ENCODE measurements around the gene CANX.

The CANX gene

DNA sequence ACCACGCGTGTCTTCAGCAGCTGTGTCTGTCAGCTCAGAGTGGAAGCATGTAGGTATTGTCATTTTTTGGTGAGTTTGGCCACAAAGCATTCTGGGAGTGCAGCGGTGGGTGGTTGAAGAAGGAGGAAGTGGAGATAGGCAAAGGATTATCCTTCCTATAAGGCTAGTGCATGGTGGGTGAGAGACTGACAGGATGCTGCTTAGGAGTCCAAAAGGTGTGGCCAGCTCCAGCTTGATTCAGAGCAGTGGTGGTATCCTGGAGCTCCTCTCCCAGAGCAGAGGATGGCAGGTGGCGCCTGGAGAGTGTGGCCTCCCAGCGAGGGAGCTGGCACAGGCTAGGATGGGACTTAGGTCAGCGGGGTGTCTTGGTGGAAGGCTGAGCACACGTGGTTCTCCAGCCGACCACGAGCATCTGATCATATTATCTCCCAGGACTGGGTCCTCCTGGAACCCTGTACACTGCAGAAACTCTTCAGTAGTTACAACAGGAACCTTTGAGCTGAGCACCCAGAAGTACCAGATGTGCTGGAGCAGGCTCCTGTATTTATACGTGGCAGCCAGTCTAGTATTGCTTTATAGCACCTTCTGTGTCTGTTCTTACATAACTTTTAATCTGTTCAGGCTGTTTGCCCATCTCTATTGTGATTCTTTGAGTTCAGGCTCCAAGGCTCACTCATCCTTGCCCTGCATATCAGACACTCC is 63.5 kb downstream of the CANX start:
- H3K9me3 ChIP-seq (ENCODE audit: low read length): no peaks in the 10 kb centered on the region
- H3F3A ChIP-seq (ENCODE audit: insufficient read depth, low read length): no peaks in the 10 kb centered on the region
- no peak overlapping the region for H2AFZ ChIP-seq (ENCODE audit: low read length)
- peak overlapping the region; percentile 41; the same call in 1 of the 2 replicates for H3K9ac ChIP-seq (ENCODE audit: low read length)
- peaks cover 20% of the 10 kb centered on the region for H3K4me1 ChIP-seq (ENCODE audit: insufficient read depth, low read length, severe bottlenecking)
- H3K36me3 ChIP-seq (ENCODE audit: insufficient read depth, low read length): peaks cover 23% of the 10 kb centered on the region
- H3K27me3 ChIP-seq (ENCODE audit: insufficient read depth, low read length): no peaks in the 10 kb centered on the region
- H3K79me2 ChIP-seq (ENCODE audit: insufficient read depth, low read length): peaks cover 27% of the 10 kb centered on the region
- H4K20me1 ChIP-seq (ENCODE audit: insufficient read depth, low read length): no peaks in the 10 kb centered on the region
- TF ChIP-seq EZH2 (IDR thresholded peaks at IDR 0.05; ENCODE audit: borderline replicate concordance, low read length): no peak
- TF ChIP-seq, protein P1, sequence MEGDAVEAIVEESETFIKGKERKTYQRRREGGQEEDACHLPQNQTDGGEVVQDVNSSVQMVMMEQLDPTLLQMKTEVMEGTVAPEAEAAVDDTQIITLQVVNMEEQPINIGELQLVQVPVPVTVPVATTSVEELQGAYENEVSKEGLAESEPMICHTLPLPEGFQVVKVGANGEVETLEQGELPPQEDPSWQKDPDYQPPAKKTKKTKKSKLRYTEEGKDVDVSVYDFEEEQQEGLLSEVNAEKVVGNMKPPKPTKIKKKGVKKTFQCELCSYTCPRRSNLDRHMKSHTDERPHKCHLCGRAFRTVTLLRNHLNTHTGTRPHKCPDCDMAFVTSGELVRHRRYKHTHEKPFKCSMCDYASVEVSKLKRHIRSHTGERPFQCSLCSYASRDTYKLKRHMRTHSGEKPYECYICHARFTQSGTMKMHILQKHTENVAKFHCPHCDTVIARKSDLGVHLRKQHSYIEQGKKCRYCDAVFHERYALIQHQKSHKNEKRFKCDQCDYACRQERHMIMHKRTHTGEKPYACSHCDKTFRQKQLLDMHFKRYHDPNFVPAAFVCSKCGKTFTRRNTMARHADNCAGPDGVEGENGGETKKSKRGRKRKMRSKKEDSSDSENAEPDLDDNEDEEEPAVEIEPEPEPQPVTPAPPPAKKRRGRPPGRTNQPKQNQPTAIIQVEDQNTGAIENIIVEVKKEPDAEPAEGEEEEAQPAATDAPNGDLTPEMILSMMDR (IDR thresholded peaks at IDR 0.05; ENCODE audit: low read length): no peak
- H3K9me2 ChIP-seq (ENCODE audit: low read depth, low read length): no peaks in the 10 kb centered on the region
- H3K4me2 ChIP-seq (ENCODE audit: low read length): peak overlapping the region; percentile 46
- H3K4me3 ChIP-seq (ENCODE audit: low read depth, low read length, poor library complexity, severe bottlenecking): no peak overlapping the region
- H3K27ac ChIP-seq (ENCODE audit: low read depth, low read length, poor library complexity, severe bottlenecking): peak overlapping the region; percentile 75

DNA sequence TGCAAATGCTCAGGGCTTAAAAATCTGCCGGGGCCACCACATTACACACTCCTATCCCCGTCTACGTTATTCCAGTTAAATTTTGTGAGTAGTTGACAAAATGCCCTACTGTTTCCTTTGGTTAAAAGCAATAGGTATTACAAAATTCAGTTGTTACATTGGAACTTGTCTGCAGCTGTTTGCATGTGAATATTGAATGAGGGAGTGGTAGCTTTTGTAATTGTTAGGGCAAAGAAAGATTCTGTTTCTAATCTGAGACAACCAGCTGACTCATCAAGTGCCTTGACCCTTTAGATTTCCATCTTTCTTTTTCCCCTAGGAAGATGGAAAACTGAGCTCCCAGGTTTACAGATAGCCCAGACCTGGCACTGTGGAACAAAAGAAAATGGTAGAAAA is 64.0 kb downstream of the CANX start:
- no peak overlapping the region; the same call in 1 of the 2 replicates for H3K9ac ChIP-seq (ENCODE audit: low read length)
- peaks cover 24% of the 10 kb centered on the region for H3K79me2 ChIP-seq (ENCODE audit: insufficient read depth, low read length)
- no peak for TF ChIP-seq EZH2 (IDR thresholded peaks at IDR 0.05; ENCODE audit: borderline replicate concordance, low read length)
- TF ChIP-seq, protein P1 (IDR thresholded peaks at IDR 0.05; ENCODE audit: low read length): no peak
- H3K4me1 ChIP-seq (ENCODE audit: insufficient read depth, low read length, severe bottlenecking): peaks cover 20% of the 10 kb centered on the region
- H3K9me3 ChIP-seq (ENCODE audit: low read length): no peaks in the 10 kb centered on the region
- no peak overlapping the region for H3K4me2 ChIP-seq (ENCODE audit: low read length)
- H3K36me3 ChIP-seq (ENCODE audit: insufficient read depth, low read length): peaks cover 29% of the 10 kb centered on the region
- H3K27ac ChIP-seq (ENCODE audit: low read depth, low read length, poor library complexity, severe bottlenecking): peak overlapping the region; percentile 75
- no peaks in the 10 kb centered on the region for H3K9me2 ChIP-seq (ENCODE audit: low read depth, low read length)
- no peak overlapping the region for H3K4me3 ChIP-seq (ENCODE audit: low read depth, low read length, poor library complexity, severe bottlenecking)
- H3K27me3 ChIP-seq (ENCODE audit: insufficient read depth, low read length): no peaks in the 10 kb centered on the region
- H2AFZ ChIP-seq (ENCODE audit: low read length): no peak overlapping the region
- no peaks in the 10 kb centered on the region for H4K20me1 ChIP-seq (ENCODE audit: insufficient read depth, low read length)
- no peaks in the 10 kb centered on the region for H3F3A ChIP-seq (ENCODE audit: insufficient read depth, low read length)

DNA sequence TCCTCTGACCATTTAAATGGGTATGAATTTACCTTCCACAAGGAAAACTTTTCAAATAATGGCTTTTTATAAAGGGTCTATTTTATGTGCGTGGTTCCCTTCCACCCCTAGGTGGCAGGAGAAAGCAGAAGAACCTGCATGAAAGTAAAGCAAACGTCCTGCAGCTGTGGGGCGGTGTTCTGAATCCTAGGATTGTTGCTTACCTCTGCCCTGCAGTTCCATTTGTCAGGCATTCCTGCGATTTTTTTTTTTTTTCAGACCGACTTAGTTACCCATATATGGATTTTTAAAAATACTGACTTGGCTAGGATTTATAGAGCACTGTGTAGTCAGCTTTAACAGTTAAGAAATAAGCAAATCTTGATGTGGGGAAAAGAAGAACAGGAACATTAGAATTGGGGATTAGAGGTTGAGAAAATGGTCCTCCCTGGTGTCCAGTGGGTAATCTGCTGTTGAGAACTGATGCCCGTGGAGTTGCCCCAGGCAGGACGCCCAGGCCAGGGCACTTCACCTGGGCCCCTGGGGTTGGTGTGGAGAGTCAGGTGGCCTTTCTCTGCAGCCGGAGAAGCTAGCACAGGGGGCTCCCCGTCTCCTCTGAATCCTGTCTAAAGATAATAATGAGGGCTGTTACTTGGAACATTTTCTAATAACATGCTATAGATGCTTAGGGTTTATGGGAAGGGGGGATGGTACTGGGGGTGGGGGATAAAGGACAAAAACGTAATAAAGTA is 64.6 kb downstream of the CANX start:
- TF ChIP-seq EZH2 (IDR thresholded peaks at IDR 0.05; ENCODE audit: borderline replicate concordance, low read length): no peak
- TF ChIP-seq, protein P1 (IDR thresholded peaks at IDR 0.05; ENCODE audit: low read length): peak; percentile 96
- H3K9me3 ChIP-seq (ENCODE audit: low read length): no peaks in the 10 kb centered on the region
- H4K20me1 ChIP-seq (ENCODE audit: insufficient read depth, low read length): no peaks in the 10 kb centered on the region
- peaks cover 20% of the 10 kb centered on the region for H3K4me1 ChIP-seq (ENCODE audit: insufficient read depth, low read length, severe bottlenecking)
- H2AFZ ChIP-seq (ENCODE audit: low read length): no peak overlapping the region
- peaks cover 33% of the 10 kb centered on the region for H3K36me3 ChIP-seq (ENCODE audit: insufficient read depth, low read length)
- no peak overlapping the region for H3K9ac ChIP-seq (ENCODE audit: low read length)
- H3K27me3 ChIP-seq (ENCODE audit: insufficient read depth, low read length): no peaks in the 10 kb centered on the region
- no peaks in the 10 kb centered on the region for H3F3A ChIP-seq (ENCODE audit: insufficient read depth, low read length)
- H3K4me3 ChIP-seq (ENCODE audit: low read depth, low read length, poor library complexity, severe bottlenecking): no peak overlapping the region
- H3K9me2 ChIP-seq (ENCODE audit: low read depth, low read length): no peaks in the 10 kb centered on the region
- peaks cover 18% of the 10 kb centered on the region for H3K79me2 ChIP-seq (ENCODE audit: insufficient read depth, low read length)
- H3K27ac ChIP-seq (ENCODE audit: low read depth, low read length, poor library complexity, severe bottlenecking): no peak overlapping the region
- H3K4me2 ChIP-seq (ENCODE audit: low read length): no peak overlapping the region

Measured in OCI-LY1 (cell line).